ENCODE results near the gene ANKRD22.
"Not testable (repeated sequence)": the region's sequence is repeated elsewhere in the genome, so short reads cannot be mapped to it uniquely, and the experiment has no call there.

ANKRD22 gene

DNA sequence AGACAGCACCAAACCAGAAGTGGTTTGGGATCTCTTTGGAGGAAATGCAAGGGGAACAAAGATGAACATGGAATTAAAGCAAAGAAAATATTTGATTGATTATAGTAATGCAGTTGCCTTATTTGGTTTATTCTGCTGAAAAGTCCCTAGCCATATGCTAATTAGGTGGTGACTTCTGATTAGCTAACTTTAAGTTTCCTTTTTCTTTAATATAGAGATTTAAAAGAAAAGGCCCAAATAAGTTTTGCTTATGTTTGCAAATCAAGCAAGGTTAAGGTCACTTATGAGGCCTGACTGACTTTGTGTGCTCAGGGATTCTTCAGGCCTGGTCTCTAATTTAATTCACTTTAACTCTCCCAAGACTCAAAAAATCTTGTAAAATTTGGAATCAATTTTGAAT lies 6.2 kb upstream of the ANKRD22 start:
- Mint-ChIP-seq H3K4me1 (peaks cover 13% of the 10 kb centered on the region), H3K36me3 (no peaks in the 10 kb centered on the region), H3K4me3 (no peak overlapping the region), H3K27ac (no peak overlapping the region), H3K9me3 (no peaks in the 10 kb centered on the region)
- ATAC-seq (no peak), DNase-seq (ENCODE audit: low spot score in 2 of 2) (no peak)

DNA sequence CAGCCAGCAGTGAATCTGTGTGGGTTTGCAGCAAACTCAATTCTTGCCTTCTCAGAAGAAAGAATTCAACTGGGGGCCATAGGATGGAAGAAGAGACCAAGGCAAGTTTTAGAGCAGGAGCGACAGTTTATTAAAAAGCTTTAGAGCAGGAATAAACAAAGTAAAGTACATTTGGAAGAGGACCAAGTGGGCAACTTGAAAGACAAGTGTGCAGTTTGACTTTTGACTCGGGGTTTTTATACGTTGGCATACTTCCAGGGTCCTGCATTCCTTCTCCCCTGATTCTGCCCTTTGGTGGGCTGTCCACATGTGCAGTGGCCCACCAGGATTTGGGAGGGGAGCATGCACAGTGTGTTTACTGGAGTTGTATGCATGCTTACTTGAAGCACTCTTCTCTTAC lies 3.0 kb upstream of the ANKRD22 start:
- no peak for ATAC-seq
- H3K4me1 Mint-ChIP-seq = peaks cover 12% of the 10 kb centered on the region
- H3K36me3 Mint-ChIP-seq = no peaks in the 10 kb centered on the region
- H3K9me3 Mint-ChIP-seq = no peaks in the 10 kb centered on the region
- no peak overlapping the region for H3K27ac Mint-ChIP-seq
- DNase-seq (ENCODE audit: low spot score in 2 of 2) = no peak
- H3K4me3 Mint-ChIP-seq = no peak overlapping the region

DNA sequence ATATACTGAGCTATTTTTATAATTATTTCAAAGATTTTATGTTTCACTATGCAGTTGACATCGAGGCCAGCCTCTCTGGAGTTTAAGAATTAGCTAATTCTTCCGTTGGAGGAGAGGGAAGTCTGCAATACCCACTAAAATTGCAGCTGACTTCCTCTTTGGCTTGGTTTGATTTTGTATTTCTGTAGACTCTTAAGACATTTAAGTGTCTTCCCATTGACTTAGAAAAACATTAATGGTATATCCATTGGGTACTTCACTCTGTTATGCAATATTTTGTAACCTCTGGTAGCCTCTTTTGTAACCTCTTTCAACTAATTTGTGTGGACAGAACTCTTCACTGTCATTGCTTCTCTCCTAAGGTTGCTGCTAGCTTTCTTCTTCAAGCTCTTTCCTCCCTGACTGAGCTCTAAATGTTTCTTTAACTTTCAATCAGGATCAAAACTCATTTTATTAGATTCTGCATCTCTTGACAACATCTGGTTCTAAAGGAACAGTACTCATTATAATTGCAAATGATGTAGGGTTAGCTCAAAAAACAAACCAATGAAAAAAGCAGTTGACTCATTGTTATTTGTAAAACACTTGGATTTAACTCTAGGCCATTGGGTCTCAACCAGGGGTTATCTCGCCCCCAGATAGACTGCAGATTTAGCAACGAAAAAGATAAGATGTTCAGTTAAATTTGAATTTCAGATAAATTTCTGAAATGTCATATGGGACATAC lies 1.7 kb upstream of the ANKRD22 start:
- Mint-ChIP-seq H3K4me1 (peaks cover 16% of the 10 kb centered on the region), H3K9me3 (no peaks in the 10 kb centered on the region), H3K4me3 (no peak overlapping the region), H3K27ac (no peak overlapping the region), H3K36me3 (no peaks in the 10 kb centered on the region)
- ATAC-seq (no peak), DNase-seq (ENCODE audit: low spot score in 2 of 2) (no peak)

DNA sequence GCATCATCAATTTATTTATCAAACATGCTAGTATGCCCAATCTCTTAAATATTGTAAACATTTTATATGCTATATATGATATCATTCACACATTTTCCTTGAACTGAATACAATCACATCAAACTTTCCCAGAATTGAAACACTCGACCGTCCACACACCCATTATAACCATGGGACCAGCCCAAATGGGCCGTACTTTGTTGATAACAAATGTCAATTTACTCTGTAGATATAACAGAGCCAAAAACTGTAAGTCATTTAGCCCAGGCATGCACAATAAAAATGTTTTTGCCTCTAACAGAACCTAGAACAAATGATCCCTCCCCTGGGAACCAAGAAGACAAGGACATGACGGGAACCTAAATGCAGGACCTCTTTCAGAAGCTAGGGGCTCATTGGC lies 683 bp upstream of the ANKRD22 start:
- no peak for ATAC-seq
- Mint-ChIP-seq H3K9me3 (no peaks in the 10 kb centered on the region), H3K27ac (no peak overlapping the region), H3K4me3 (no peak overlapping the region), H3K4me1 (peaks cover 19% of the 10 kb centered on the region), H3K36me3 (no peaks in the 10 kb centered on the region)
- DNase-seq (ENCODE audit: low spot score in 2 of 2) = no peak

DNA sequence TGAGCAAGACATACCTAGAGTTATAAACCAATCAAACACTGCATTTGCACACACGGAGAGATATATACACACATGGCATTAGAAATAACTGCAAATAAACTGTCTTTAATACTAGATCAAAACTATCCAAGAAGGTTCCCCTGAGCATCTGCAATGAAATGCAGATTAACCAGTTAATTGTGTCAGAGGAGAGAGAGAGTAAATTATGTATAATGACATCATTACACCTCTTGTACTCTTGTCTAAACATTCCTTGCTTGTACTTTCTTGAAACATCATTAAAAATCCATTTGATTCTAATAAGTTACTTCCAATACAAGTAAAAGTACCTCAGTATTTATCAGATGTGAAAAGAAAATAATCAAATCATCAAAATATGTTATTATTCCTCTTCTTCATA lies 932 bp downstream of the ANKRD22 start:
- Mint-ChIP-seq H3K36me3 (no peaks in the 10 kb centered on the region), H3K27ac (no peak overlapping the region), H3K4me1 (peaks cover 19% of the 10 kb centered on the region), H3K9me3 (no peaks in the 10 kb centered on the region), H3K4me3 (no peak overlapping the region)
- DNase-seq (ENCODE audit: low spot score in 2 of 2) (no peak), ATAC-seq (no peak)

DNA sequence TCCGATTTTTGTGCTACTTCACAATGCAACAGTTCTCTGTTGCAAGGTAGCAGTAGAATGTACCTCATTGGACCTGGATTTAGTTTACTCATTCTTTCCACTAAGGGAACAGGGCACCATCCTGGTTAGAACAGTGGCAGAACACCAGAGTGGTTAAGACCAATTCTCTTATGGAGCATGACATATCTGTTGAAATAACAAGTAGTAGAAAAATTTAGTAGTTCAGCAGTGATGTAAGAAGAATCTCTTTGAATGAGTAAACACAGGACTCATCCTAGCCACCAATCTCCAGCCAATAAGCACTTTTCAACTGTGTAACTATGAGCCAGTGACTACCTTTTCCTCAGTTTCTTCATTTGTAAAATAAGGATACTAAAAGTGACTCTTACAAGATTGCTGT lies 2.4 kb downstream of the ANKRD22 start:
- ATAC-seq = peak; percentile 95
- H3K4me1 Mint-ChIP-seq = peaks cover 19% of the 10 kb centered on the region
- H3K27ac Mint-ChIP-seq = peak overlapping the region; percentile 90
- no peaks in the 10 kb centered on the region for H3K36me3 Mint-ChIP-seq
- DNase-seq (ENCODE audit: low spot score in 2 of 2) = no peak
- H3K9me3 Mint-ChIP-seq = no peaks in the 10 kb centered on the region
- H3K4me3 Mint-ChIP-seq = peak overlapping the region; percentile 40

DNA sequence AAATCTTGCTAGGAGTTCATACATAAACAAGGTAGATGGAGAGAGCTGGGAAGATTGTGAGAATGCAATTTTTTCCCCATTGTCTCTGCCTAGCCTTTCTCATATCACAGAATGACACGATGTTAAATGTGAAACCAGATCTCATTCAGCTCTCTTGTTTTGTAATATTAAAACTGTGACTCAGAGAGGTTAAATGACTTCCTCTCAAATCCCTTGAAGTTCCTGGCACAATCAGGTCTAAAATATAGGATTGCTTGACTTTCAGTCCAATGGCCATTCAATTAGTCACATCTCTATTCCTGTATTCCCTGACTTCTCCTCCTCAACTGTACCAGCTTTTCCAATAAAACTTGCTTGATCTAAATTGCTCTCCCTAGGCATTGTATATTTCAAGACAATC lies 3.1 kb downstream of the ANKRD22 start:
- Mint-ChIP-seq H3K36me3 (no peaks in the 10 kb centered on the region), H3K9me3 (no peaks in the 10 kb centered on the region), H3K4me1 (peaks cover 19% of the 10 kb centered on the region), H3K4me3 (peak overlapping the region; percentile 40), H3K27ac (peak overlapping the region; percentile 90)
- no peak for DNase-seq (ENCODE audit: low spot score in 2 of 2)
- ATAC-seq = peak; percentile 84

DNA sequence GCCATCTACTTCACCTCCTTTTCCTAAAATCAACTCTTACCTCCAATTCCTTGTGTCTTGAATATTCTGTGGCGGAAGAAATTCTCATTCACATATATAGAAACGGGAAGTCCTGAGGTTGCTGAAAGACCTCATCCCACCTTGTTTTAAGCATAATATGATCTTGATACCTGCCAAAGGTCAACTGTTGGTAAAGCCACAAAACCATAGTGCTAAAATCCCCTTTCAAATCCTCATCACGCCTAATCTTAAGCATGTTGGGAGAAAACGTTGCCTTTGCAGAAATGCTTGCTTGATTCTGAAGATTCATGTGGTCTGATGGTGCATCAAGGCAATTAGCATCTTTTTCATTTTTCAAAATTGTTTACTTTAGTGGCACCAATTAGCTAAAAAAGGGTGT lies 8.5 kb downstream of the ANKRD22 start:
- ATAC-seq (no peak), DNase-seq (ENCODE audit: low spot score in 2 of 2) (no peak)
- H3K27ac Mint-ChIP-seq = no peak overlapping the region
- no peak overlapping the region for H3K4me3 Mint-ChIP-seq
- H3K36me3 Mint-ChIP-seq = no peaks in the 10 kb centered on the region
- H3K4me1 Mint-ChIP-seq = peaks cover 1% of the 10 kb centered on the region
- H3K9me3 Mint-ChIP-seq = no peaks in the 10 kb centered on the region

DNA sequence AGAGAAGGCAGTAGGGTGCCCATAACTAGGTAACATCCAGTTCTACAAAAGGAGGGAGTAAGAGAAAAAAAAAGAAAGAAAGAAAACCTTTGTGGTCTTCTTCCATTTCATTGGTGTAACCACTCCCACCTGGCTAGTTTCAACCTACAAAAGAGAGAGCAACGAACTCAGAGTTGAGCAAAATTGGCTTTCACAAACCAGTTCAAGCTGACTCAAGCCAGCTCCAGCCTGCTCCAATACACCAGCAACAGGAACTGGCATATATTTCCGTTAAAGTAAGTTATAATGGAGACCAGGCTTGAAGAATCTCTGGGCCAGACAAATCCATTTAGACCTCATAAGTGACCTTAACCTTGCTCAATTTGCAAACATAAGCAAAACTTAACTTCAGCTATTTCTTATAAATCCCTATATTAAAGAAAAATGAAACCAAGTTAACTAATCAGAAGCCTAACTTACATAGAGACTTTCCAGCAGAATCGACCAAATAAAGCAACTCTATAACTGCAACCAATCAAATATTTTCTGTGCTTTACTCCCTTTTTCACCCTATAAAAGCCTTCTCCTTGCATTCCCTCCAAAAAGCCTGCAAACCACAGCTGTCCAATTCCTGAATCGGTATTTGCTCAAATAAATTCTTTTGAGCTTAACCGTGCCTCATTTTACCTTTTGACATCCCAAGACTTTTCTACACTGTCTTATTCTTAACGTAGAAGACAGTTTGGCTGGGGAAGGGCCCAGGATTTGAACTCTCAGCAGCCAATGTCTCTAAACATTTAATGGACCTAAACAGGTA lies 10.1 kb downstream of the ANKRD22 start:
- ATAC-seq = peak; percentile 44
- H3K4me3 Mint-ChIP-seq = no peak overlapping the region
- H3K9me3 Mint-ChIP-seq = no peaks in the 10 kb centered on the region
- no peak for DNase-seq (ENCODE audit: low spot score in 2 of 2)
- H3K4me1 Mint-ChIP-seq = no peaks in the 10 kb centered on the region
- no peak overlapping the region for H3K27ac Mint-ChIP-seq
- no peaks in the 10 kb centered on the region for H3K36me3 Mint-ChIP-seq

DNA sequence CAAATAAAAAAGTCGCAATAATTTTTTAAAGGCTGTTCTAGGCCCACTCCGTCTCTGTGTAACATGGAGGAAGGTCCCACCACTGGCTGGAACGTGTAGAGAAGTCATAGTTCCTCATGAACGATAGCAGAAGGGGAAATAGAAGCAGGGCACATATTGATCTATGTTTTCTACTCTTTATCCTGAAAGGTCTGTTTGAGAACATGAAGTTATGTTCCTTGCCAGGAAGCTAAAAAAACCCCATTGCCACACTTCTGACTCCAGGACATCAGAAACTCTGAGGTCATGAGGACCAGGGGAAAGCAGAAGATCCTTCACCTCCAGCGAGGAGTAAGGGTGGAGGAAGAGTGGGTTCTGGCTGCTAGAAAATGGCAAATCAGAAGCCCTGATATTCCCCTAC lies 10.8 kb downstream of the ANKRD22 start:
- Mint-ChIP-seq H3K4me3 (no peak overlapping the region), H3K27ac (no peak overlapping the region), H3K36me3 (no peaks in the 10 kb centered on the region), H3K4me1 (no peaks in the 10 kb centered on the region), H3K9me3 (no peaks in the 10 kb centered on the region)
- DNase-seq (ENCODE audit: low spot score in 2 of 2) (no peak), ATAC-seq (no peak)

DNA sequence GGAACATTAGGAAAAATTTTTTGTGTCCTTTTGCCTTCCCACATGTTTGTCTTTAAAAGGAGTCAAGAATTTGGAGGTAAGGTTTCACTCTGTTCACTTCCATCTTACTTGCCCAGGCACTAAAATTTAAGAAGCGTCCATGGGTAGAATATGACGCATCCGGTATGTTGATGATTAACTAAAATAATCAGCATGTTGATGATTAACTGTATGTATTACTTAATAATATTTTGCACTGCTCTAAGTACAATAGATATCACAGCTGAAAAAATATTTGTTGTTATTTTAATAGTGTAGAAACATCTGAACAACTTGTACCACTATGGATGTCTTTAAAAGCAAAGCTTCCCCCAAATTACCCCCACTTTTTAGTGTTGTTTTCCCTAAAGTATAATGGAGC lies 11.5 kb downstream of the ANKRD22 start:
- H3K4me3 Mint-ChIP-seq = no peak overlapping the region
- H3K36me3 Mint-ChIP-seq = no peaks in the 10 kb centered on the region
- H3K4me1 Mint-ChIP-seq = no peaks in the 10 kb centered on the region
- no peaks in the 10 kb centered on the region for H3K9me3 Mint-ChIP-seq
- DNase-seq (ENCODE audit: low spot score in 2 of 2) (no peak), ATAC-seq (no peak)
- no peak overlapping the region for H3K27ac Mint-ChIP-seq

DNA sequence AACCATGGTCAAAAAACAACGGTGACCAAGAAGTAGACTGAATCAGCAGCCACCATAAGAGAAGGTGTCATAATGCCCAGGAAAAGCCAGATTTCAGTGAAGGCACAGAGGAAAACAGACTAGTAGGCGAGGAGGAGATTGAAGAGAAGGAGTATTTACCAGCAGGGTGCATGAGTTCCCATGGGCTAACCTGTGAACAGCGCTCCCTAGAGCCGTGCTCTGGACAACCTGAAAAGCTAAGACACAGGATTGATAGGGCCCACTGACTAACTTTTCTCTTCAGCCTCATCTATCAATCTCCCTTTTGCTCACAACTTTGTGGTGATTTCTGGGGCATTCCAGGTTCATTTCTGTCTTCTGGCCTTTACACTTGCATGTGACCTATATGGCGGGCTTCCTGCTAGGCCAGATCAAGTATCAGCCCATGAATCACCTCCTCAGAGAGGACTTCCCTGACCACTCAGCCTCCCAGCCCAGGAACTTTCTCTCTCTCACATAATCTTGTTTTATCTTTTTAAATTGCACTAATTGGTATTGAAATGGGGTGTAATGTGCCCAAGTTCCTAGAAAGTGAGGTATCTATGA lies 12.8 kb downstream of the ANKRD22 start:
- peaks cover 3% of the 10 kb centered on the region for H3K4me1 Mint-ChIP-seq
- H3K27ac Mint-ChIP-seq = no peak overlapping the region
- ATAC-seq = no peak
- H3K4me3 Mint-ChIP-seq = no peak overlapping the region
- DNase-seq (ENCODE audit: low spot score in 2 of 2) = no peak
- no peaks in the 10 kb centered on the region for H3K9me3 Mint-ChIP-seq
- no peaks in the 10 kb centered on the region for H3K36me3 Mint-ChIP-seq

DNA sequence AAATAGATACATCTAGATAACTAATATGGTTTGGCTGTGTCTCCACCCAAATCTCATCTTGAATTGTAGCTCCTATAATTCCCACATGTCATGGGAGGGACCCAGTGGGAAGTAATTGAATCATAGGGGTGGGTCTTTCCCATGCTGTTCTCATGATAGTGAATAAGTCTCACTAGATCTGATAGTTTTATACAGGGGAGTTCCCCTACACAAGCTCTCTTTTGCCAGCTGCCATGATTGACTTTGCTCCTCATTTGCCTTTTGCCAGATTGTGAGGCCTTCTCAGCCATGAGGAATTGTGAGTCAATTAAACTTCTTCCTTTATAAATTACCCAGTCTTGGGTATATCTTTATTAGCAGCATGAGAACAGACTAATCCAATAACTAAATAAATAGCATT lies 14.0 kb downstream of the ANKRD22 start:
- H3K4me1 Mint-ChIP-seq = peaks cover 15% of the 10 kb centered on the region
- DNase-seq (ENCODE audit: low spot score in 2 of 2); H3K36me3 Mint-ChIP-seq; H3K27ac Mint-ChIP-seq; ATAC-seq; H3K9me3 Mint-ChIP-seq; H3K4me3 Mint-ChIP-seq: not testable (repeated sequence)

DNA sequence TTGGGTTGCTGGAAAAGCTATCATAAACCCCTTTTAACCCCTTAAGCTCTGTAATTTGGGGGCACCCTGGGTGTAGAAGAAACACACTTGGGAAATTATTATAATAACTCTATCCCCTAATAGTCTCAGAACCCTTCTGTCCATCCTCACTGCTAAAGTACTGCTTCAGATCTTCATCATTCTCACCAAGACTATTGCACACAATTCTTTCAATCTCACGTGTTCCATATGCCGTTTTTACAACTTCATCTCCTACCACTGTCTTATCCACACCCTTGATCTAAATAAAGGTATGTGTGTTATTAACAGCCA lies 15.8 kb downstream of the ANKRD22 start:
- Mint-ChIP-seq H3K36me3 (no peaks in the 10 kb centered on the region), H3K4me1 (peaks cover 28% of the 10 kb centered on the region), H3K27ac (no peak overlapping the region), H3K9me3 (no peaks in the 10 kb centered on the region), H3K4me3 (no peak overlapping the region)
- DNase-seq (ENCODE audit: low spot score in 2 of 2) (no peak), ATAC-seq (no peak)

DNA sequence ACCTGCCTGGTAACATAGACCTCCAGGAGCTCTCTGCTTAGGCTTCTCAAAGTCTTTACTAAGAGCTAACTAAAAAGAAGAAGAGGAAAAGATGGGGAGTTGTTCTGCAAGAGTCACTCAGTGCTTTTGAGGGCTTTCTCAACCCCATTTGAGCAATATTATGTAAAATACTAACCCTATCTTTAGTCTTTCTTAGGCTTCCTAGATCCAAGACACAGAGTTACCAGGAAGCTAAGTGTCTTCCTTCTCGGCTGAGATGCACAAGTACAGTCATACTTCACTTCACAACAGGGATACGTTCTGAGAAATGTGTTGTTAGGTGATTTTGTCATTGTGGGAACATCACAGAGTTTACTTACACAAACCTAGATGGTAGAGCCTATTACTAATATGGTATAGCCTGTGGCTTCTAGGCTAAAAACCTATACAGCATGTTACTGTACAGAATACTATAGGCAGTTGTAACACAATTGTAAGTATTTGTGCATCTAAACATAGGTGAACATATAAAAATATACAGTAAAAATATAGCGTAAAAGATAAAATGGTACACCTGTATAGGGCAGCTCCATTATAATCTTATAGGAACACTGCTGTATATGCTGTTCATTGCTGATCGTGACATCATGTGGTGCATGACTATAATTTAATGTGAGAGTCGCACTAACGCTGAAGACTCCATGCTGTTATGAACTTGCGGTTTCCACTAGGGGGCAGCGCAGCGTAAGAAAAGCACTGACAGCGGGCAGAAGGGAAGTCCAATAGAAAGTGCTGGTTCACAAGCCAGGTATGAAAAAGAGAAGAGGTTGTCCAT lies 16.3 kb downstream of the ANKRD22 start:
- no peaks in the 10 kb centered on the region for H3K36me3 Mint-ChIP-seq
- H3K27ac Mint-ChIP-seq = no peak overlapping the region
- H3K9me3 Mint-ChIP-seq = no peaks in the 10 kb centered on the region
- H3K4me3 Mint-ChIP-seq = no peak overlapping the region
- peaks cover 33% of the 10 kb centered on the region for H3K4me1 Mint-ChIP-seq
- ATAC-seq (peak; percentile 87), DNase-seq (ENCODE audit: low spot score in 2 of 2) (peak; percentile 74 to 90)
